Choroid plexus epithelial cell (primary cell): Measurements from ENCODE around the gene VPS37D.

Experiments
- DNase-seq: peaks from one replicate; pipeline ENCODE4 v3.0.0-alpha.2; 2010; ENCODE audit warnings: low read depth
- H3K4me3 ChIP-seq: 2 replicates; pipeline ENCODE4 v1.5.1; 2011; ENCODE audit warnings: low read depth, mild to moderate bottlenecking, control low read depth, low read length, moderate library complexity
- TF ChIP-seq, protein P1 (sequence below): conservative IDR thresholded peaks from 2 replicates; pipeline ENCODE4 v1.5.1; 2011; ENCODE audit warnings: low read depth, mild to moderate bottlenecking, control low read depth, inconsistent platforms, low read length, moderate library complexity

Gene VPS37D

DNA sequence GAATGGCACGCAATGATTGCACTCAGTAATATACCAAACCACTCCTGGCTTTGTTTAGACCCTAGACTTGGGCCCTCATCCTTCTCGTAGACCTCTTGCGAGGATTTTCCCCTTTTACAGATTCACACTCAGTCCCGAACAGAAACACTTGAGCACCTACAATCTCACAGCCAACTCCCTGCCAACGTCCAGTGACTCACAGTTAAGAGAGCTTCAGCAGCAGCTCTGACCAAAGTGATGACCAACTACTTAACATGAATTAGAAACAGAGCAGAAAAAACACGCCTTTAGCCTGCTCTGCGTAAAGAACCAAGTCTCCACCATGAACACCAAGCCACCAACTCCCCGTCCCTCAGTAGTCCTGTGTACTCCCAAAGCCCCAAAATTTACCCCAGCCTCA is 13.4 kb downstream of the VPS37D start:
- TF ChIP-seq, protein P1, sequence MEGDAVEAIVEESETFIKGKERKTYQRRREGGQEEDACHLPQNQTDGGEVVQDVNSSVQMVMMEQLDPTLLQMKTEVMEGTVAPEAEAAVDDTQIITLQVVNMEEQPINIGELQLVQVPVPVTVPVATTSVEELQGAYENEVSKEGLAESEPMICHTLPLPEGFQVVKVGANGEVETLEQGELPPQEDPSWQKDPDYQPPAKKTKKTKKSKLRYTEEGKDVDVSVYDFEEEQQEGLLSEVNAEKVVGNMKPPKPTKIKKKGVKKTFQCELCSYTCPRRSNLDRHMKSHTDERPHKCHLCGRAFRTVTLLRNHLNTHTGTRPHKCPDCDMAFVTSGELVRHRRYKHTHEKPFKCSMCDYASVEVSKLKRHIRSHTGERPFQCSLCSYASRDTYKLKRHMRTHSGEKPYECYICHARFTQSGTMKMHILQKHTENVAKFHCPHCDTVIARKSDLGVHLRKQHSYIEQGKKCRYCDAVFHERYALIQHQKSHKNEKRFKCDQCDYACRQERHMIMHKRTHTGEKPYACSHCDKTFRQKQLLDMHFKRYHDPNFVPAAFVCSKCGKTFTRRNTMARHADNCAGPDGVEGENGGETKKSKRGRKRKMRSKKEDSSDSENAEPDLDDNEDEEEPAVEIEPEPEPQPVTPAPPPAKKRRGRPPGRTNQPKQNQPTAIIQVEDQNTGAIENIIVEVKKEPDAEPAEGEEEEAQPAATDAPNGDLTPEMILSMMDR = no peak
- peak; percentile 43 for DNase-seq
- no peak overlapping the region for H3K4me3 ChIP-seq

DNA sequence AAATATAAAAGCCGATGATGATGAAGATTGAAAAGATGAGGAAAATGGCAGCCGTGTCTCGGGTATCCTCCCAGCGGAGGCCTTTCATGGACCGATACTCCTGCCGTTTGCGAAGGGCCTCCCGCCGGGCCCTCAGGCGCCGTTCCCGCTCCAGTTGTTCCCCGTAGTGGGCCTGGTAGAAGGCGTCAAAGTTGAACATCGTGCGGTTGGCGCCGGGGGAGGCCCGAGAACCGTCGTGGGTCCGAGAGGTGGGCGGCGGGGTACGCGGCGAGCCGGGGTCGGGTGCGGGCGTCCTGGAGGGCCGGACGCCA is 15.1 kb downstream of the VPS37D start:
- peak overlapping the region; percentile 94 for H3K4me3 ChIP-seq
- TF ChIP-seq, protein P1 = no peak
- DNase-seq = no peak

DNA sequence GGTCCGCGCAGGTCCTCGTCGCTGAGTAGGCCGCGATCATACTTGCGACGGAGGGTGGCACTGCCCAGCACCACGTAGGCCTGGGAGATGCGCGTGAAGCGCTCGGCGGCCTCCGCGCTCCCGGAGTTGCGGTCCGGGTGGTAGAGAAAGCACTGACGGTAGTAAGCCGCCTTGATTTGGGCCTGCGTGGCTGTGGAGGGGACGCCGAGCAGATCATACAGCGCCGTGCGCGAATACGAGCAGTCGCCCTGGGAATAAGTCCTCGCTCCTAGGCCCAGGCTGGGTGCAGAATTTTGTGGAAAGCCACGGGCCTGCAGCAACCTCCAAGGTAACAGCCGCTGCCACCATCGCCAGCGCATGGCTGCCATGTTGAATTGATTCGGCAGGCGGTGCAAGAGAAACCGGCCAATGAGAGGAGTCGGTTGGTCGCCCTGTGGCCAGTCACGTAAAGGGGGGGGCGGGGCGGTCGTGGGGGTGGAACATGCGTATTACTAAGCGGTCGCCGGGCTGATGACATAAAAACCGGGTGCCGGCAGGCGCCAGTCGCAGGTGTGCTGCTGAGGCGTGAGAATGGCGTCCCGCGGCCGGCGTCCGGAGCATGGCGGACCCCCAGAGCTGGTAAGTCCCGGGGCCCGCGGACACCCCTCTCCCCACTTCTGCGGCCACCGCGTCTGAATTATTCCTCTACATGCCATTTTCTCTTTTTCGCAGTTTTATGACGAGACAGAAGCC is 15.6 kb downstream of the VPS37D start, which contains the start of the genes BUD23 and DNAJC30:
BUD23 (plus strand) TSS at position 542 of the 732 bp plus-strand sequence; CDS start at position 571, 29 bp downstream.
DNAJC30 (minus strand) TSS at position 398 of the 732 bp plus-strand sequence; CDS start at position 368, 30 bp downstream.
- DNase-seq = peak; percentile 97
- H3K4me3 ChIP-seq = peak within 1 kb of the TSS; percentile 94
- TF ChIP-seq, protein P1 = no peak

DNA sequence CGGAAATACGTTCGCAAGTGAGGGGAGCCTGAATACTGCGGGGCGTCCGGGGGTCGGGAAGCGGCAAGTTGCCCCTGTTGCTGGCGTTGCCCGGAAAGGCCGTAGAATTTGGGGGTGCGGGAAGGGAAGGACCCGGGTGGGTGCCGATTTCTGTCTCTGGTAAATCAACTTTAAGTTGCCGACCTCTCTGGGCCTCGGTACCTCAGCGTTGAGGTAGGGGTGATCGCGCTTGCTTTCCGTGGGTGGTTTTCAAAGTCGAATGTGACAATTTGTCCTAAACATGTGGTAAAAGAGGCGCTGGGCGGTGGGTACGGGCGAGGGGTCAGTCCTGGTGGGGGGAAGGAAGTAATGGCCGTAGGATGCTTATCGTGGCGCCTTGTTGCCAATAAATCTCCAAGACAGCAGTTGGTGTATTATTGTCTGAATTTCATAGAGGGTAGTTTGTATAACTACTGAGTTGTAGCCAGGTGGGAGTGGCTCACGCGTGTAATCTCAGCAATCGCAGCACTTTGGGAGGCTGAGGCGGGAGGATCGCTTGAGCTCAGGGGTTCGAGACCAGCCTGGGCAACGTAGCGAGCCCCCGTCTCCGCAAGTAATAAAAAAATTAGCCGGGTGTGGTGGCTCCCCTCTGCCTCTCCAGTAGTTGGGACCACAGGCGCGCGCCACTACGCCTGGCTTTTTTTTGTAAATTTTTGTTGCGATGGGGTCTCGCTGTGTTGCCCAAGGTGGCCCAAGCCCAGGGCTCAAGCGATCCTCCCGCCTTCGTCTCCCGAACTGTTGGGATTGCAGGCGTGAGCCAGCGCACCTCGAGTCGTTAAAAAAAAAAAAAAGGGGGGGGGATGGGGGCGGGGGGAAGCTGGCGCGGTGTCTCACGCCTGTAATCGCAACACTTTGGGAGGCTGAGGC is 16.4 kb downstream of the VPS37D start:
- no peak for DNase-seq

DNA sequence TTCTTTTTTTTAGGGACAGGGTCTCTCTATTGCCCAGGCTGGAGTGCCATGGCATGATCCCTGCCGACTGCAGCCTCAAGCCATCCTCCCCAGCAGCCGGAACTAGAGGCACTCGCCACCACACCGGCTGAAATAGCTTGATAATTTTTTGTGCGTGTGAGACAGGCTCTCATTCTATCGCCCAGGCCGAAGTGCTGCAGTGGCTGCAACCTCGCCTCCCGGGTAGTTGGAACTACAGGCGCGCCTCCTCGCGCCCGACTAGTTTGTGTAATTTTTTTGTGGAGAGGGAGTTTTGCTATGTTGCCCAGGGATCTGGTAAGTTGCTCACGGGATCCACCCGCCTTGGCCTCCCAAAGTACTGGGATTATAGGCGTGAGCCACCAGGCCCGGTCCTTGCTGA is 17.7 kb downstream of the VPS37D start:
- TF ChIP-seq, protein P1 = no peak
- H3K4me3 ChIP-seq = no peak overlapping the region
- DNase-seq = no peak

More for the DNA sequence above, 16.4 kb downstream of the VPS37D start:
- H3K4me3 ChIP-seq = peak overlapping the region; percentile 94
- TF ChIP-seq, protein P1 = no peak

DNA sequence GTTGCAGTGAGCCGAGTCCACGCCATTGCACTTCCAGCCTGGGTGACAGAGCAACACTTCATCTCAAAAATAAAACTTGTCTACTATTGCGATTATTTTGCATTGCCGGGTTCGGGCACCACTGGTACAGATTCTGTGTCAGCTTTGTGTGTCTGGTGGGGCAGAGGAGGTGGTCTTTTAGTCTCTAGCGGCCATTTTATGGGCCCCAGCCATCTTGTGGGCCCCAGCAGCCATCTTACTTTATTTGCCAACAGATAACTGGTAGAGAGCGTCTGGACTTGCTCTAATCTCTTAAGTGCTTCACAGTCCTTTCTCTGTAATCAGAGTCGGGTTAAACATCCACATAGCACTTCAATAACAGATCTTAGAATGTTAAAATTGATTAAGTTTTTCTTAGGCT is 20.7 kb downstream of the VPS37D start:
- TF ChIP-seq, protein P1 = no peak
- no peak for DNase-seq
- no peak overlapping the region for H3K4me3 ChIP-seq
